ACC112 (cell line): Measurements from ENCODE around the gene NFIC.
"Not testable (repeated sequence)": the region's sequence is repeated elsewhere in the genome, so short reads cannot be mapped to it uniquely, and the experiment has no call there.

ENCODE experiments used
- H2AFZ ChIP-seq: fragments of 200-600 bp; sonication (generic); one replicate; pipeline ENCODE4 v1.6.0; 2017; ENCODE audit warnings: antibody characterized with exemption, low read length; ENCODE audit not compliant: unreplicated experiment
- H3K27ac ChIP-seq: fragments of 200-600 bp; sonication (generic); 2 replicates; pipeline ENCODE4 v1.5.1; 2014; ENCODE audit warnings: low read depth, mild to moderate bottlenecking, antibody characterized with exemption, low read length, moderate library complexity
- H3K27me3 ChIP-seq: fragments of 200-600 bp; sonication (generic); 2 replicates; pipeline ENCODE4 v1.6.1; 2014; ENCODE audit warnings: mild to moderate bottlenecking, antibody characterized with exemption, low read length, moderate library complexity, mixed read lengths; ENCODE audit not compliant: insufficient read depth
- H3K36me3 ChIP-seq: fragments of 200-600 bp; sonication (generic); 2 replicates; pipeline ENCODE4 v1.6.1; 2016; ENCODE audit warnings: mild to moderate bottlenecking, antibody characterized with exemption, low read length, moderate library complexity, mixed read lengths; ENCODE audit not compliant: insufficient read depth
- H3K4me1 ChIP-seq: fragments of 200-600 bp; sonication (generic); one replicate; pipeline ENCODE4 v1.6.1; 2016; ENCODE audit warnings: low read length, mixed read lengths; ENCODE audit not compliant: insufficient read depth, unreplicated experiment, control insufficient read depth
- H3K4me3 ChIP-seq: fragments of 200-600 bp; sonication (generic); 2 replicates; pipeline ENCODE4 v1.5.1; 2014; ENCODE audit warnings: mild to moderate bottlenecking, low read depth, low read length
- H3K79me2 ChIP-seq: fragments of 200-600 bp; sonication (generic); one replicate; pipeline ENCODE4 v1.6.0; 2016; ENCODE audit warnings: low read length; ENCODE audit not compliant: control insufficient read depth, unreplicated experiment, insufficient read depth

The NFIC gene

DNA sequence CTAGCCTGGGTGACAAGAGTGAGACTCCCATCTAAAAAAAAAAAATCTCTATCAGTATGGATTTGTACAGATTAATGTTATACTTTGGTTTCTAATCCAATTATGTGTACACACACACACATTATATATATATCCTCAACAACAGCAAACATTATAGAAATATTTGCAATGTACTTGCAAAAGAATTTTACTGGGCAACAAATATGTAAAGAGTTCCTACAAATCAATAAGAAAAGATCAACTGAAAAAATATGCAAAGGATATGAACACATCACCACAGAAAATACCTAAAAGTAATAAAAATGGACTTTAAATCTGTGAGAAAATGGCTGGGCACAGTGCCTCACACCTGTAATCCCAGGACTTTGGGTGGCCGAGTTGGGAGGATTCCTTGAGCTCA, 40.9 kb upstream of the NFIC start:
- H3K36me3 ChIP-seq = no peaks in the 10 kb centered on the region
- no peak overlapping the region for H2AFZ ChIP-seq
- H3K79me2 ChIP-seq = no peaks in the 10 kb centered on the region
- no peak overlapping the region for H3K27ac ChIP-seq
- peaks cover 20% of the 10 kb centered on the region for H3K27me3 ChIP-seq
- no peaks in the 10 kb centered on the region for H3K4me1 ChIP-seq
- no peak overlapping the region for H3K4me3 ChIP-seq

DNA sequence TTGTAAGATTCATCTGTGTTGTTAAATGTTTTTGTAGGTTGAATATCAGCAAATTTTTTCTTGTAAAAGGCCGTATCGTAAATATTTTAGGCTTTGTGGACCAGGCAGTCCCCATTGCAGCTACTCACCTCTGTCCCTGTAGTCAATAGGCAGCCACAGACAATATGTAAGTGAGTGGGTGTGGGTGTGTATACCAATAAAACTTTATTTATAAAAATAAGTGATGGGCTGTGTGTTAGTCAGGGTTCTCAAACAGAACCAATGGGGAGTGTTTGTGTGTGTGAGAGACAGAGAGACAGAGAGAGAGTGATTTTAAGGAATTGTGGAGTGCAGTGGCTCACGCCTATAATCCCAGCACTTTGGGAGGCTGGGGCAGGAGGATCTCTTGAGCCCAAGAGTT, 37.6 kb upstream of the NFIC start:
- H3K36me3 ChIP-seq = no peaks in the 10 kb centered on the region
- H2AFZ ChIP-seq = no peak overlapping the region
- no peak overlapping the region for H3K27ac ChIP-seq
- H3K4me1 ChIP-seq = no peaks in the 10 kb centered on the region
- no peaks in the 10 kb centered on the region for H3K27me3 ChIP-seq
- no peak overlapping the region for H3K4me3 ChIP-seq
- no peaks in the 10 kb centered on the region for H3K79me2 ChIP-seq

DNA sequence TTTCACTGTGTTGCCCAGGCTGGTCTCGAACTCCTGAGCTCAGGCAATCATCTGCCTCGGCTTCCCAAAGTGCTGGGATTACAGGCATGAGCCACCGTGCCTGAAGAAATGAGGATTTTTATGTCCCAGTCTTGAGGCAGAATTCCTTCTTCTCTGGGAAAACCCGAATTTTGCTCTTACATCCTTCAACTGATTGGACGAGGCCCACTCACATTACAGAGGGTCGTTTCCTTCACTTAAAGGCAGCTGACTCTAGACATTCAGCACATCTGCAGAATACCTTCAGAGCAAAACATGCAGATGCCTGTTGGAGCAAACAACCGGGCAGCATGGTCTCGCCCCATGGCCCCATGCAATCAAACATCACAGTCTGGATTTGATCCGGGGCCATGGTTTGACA, 36.3 kb upstream of the NFIC start:
- no peaks in the 10 kb centered on the region for H3K36me3 ChIP-seq
- no peaks in the 10 kb centered on the region for H3K27me3 ChIP-seq
- peaks cover under 1% of the 10 kb centered on the region for H3K4me1 ChIP-seq
- H3K4me3 ChIP-seq = no peak overlapping the region
- H2AFZ ChIP-seq = no peak overlapping the region
- no peaks in the 10 kb centered on the region for H3K79me2 ChIP-seq
- no peak overlapping the region for H3K27ac ChIP-seq

DNA sequence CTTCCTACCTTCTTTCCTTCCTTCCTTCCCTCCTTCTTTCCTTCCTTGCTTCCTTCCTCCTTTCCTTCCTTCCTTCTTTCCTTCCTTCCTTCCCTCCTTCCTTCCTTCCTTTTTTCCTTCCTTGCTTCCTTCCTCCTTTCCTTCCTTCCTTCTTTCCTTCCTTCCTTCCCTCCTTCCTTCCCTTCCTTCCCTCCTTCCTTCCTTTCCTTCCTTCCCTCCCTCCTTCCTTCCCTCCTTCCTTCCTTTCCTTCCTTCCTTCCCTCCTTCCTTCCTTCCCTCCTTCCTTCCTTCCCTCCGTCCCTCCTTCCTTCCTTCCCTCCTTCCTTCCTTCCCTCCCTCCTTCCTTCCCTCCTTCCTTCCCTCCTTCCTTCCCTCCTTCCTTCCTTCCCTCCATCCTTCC, 34.2 kb upstream of the NFIC start:
- not testable (repeated sequence) for H3K4me3 ChIP-seq, H2AFZ ChIP-seq, H3K27me3 ChIP-seq, H3K36me3 ChIP-seq, H3K27ac ChIP-seq, H3K79me2 ChIP-seq
- H3K4me1 ChIP-seq = peaks cover 22% of the 10 kb centered on the region

DNA sequence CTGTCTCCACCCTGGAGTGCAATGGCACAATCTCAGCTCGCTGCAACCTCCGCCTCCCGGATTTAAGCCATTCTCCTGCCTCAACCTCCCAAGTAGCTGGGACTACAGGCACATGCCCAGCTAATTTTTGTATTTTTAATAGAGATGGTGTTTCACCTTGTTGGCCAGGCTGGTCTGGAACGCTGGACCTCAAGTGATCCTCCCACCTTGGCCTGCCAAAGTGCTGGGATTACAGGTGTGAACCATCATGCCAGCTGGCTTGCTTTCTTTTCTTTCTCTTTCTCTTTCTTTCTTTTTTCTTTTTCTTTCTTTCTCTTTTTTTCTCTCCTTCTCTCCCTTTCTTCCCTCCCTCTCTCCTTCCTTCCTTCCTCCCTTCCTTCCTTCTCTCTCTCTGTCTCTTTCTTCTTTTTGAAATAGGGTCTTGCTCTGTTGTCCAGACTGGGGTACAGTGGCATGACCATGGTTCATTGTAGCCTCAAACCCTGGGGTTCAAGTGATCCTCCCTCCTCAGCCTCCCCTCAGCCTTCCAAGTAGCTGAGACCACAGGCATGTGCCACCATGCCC, 33.3 kb upstream of the NFIC start:
- Histone ChIP-seq H3K79me2 (no peaks in the 10 kb centered on the region), H3K4me3 (no peak overlapping the region), H3K4me1 (peaks cover 26% of the 10 kb centered on the region), H3K27me3 (no peaks in the 10 kb centered on the region), H3K27ac (no peak overlapping the region), H3K36me3 (no peaks in the 10 kb centered on the region), H2AFZ (no peak overlapping the region)

DNA sequence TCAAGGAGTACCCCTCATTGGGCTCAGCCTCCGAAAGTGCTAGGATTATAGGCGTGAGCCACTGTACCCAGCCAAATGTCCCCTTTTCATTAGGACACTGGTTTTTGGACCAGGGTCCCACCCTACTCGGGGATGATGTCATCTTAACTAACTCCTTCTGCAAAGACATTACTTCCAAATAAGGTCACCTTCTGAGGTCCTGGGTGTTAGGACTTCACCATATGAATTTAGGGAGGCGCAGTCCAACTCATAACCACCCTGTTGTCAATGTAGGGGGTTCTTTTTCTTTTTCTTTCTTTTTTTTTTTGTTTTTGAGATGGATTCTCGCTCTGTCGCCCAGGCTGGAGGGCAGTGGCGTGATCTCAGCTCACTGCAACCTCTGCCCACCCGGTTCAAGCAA, 32.7 kb upstream of the NFIC start:
- no peaks in the 10 kb centered on the region for H3K27me3 ChIP-seq
- no peak overlapping the region for H2AFZ ChIP-seq
- H3K4me1 ChIP-seq = peaks cover 26% of the 10 kb centered on the region
- H3K79me2 ChIP-seq = no peaks in the 10 kb centered on the region
- no peaks in the 10 kb centered on the region for H3K36me3 ChIP-seq
- no peak overlapping the region for H3K4me3 ChIP-seq
- H3K27ac ChIP-seq = no peak overlapping the region

DNA sequence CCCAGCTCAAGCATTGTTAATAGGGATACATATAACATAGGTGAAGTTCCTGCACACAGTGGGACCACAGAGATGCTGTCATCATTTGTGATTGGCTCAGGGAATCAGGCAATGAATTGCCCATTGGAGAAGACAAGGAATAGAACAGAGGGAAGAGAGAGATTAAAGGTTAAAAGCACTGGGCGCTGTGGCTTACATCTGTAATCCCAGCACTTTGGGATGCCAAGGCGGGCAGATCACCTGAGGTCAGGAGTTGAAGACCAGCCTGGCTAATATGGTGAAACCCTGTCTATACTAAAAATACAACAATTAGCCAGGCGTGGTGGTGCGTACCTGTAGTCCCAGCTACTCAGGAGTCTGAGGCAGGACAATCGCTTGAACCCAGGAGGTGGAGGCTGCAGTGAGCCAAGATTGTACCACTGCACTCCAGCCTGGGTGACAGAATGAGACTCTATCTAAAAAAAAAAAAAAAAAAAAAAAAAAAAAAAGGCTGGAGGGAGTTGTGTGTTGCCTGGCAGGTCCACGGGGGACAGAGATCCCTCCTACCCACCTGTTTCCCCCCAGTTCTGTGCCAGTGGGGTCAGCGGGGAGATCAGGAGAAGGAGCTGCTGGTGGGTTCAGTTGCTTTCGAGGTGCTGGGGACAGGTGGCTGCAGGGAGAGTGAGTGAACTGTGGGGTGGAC, 31.5 kb upstream of the NFIC start:
- not testable (repeated sequence) for H3K27me3 ChIP-seq, H2AFZ ChIP-seq, H3K36me3 ChIP-seq, H3K79me2 ChIP-seq, H3K27ac ChIP-seq, H3K4me3 ChIP-seq
- peaks cover 26% of the 10 kb centered on the region for H3K4me1 ChIP-seq

DNA sequence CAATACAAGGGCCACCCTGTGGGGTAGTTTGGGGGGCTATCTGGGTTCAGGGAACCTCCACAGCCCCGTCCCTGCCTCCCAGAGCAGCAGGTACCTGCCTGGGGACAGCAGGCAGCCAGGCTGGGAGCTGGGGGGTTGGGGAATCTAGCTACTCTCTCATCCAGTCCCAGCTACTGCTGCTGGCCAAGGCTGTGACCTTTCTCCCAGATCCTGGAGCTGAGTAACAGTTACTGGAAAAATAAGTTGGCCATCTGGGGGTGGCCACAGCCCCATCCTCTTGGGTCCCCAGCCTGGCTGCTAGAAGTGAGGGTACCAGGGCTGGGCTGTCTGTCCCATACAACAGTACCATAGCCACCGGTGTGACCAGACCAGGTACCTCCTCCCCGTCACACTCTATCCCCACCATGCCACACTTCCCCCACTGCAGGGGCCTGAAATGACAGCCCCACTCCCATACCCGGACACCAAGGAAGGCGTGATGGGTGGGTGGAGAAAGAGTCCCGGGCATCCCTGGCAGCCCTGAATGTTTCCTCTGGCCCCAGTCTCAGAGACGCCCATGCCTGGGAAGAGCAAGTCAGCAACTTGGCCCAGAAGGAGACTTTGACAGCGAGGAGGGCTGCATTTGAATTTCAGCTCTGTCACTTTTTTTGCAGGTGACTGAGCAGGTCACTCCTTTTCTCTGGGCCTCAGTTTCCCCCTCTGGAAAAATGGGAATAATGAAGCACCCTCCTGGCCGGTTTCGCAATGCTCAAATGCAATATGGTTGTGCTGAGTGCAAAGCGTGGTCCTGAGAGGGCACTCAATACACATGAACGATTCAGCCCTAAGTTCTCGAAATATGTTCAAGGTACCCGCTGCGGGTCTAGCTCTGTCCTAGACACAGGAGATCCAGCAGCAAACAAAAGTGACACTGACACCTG, 30.7 kb upstream of the NFIC start:
- H3K36me3 ChIP-seq = no peaks in the 10 kb centered on the region
- H3K4me3 ChIP-seq = peak overlapping the region; percentile 25; the same call in 1 of the 2 replicates
- H3K27ac ChIP-seq = peak overlapping the region; percentile 97
- no peak overlapping the region for H2AFZ ChIP-seq
- H3K27me3 ChIP-seq = no peaks in the 10 kb centered on the region
- H3K4me1 ChIP-seq = peaks cover 26% of the 10 kb centered on the region
- H3K79me2 ChIP-seq = no peaks in the 10 kb centered on the region

DNA sequence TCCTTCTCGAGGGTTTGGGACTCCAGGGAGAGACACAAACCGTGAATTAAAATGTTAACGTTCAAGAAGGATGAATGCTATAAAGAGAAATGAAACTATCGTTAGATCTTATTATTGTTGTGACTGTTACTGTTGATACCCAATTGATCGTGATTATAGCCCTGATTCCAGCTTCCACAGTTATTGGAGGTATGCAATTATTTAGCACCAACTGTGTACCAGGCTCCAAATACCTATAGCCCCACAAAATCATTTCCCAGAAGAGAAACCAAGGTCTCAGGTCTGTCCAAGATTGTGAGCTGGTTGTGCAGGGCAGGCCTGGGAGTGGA, 30.1 kb upstream of the NFIC start:
- Histone ChIP-seq H3K27me3 (no peaks in the 10 kb centered on the region), H3K79me2 (no peaks in the 10 kb centered on the region), H3K27ac (peak overlapping the region; percentile 97), H3K36me3 (no peaks in the 10 kb centered on the region), H3K4me3 (peak overlapping the region; percentile 37; the same call in 1 of the 2 replicates), H3K4me1 (peaks cover 26% of the 10 kb centered on the region), H2AFZ (no peak overlapping the region)

DNA sequence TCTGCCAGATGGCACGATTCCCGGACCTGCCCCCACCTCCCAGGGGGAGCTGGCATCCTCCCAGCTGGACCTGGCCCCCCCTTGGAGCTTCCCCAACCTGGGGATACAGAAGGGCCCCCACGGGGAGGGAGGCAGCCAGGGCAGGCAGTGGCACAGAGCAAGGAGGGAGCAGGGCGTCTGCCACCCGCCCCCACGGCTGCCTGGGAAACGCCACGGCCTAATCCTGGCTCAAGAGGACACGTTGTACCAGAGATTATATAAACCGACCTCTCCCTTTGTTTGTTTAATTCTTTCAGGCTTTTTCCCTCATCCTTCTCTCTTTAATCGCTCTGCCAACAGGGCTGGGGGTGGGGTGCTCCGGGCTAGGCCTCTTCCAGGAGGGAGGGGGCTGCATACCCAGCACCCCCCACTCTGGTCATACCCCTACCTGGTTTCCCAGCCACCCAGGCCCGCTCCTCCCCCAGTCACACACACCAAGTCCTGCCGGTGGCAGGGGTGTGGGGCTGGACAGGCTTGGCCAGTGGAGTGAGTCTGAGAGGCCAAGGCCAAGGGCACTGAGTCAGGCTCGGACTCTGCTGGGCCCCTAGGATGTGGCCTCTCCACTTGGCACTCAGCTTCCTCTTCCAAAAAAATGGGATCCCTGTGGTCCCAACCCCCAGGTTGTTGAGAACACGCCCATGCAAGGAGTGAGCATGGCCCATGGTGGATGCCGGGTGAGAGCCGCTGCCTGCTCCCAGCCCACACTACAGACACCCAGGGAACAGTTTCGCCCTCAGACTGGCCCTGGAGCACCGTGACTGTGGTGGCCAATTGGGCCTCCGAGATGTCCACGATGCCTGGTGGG, 29.5 kb upstream of the NFIC start:
- H3K4me3 ChIP-seq = peak overlapping the region; percentile 60
- H3K36me3 ChIP-seq = no peaks in the 10 kb centered on the region
- no peaks in the 10 kb centered on the region for H3K79me2 ChIP-seq
- peak overlapping the region; percentile 97 for H3K27ac ChIP-seq
- H2AFZ ChIP-seq = peak overlapping the region; percentile 83
- H3K27me3 ChIP-seq = no peaks in the 10 kb centered on the region
- peaks cover 26% of the 10 kb centered on the region for H3K4me1 ChIP-seq
